ENCODE results near the gene ABCA12.

Gene ABCA12

DNA sequence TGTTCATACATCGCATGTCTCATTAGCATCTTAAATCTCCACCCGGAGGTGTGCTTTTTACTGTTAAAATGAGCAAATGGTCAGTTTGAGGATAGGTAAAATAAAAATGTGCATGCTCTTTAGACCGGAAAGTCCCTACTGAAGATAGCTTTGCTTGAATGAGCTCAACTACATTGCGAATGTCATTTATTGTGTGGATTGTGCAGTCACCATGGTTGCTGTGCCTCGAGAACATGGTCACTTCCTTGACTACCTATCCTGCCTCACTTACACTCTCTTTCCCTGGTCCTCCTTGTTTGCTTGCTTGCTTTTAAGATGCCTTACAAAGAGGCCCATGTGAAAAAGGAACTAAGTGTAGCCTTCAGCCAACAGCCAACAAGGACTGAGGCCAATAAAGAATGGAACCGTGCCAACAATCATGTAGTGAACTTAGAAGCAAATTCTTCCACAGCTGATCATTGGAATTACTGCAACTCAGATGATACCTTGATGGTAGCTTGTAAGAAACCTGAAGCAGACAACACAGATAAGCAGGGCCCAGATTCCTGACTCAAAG lies 256.7 kb downstream of the ABCA12 start:
- H3K27ac ChIP-seq, result no peak overlapping the region

More for the DNA sequence above, 256.7 kb downstream of the ABCA12 start:
- no peak for TF ChIP-seq CTCF (conservative IDR thresholded peaks at IDR 0.05)
- TF ChIP-seq ZFX (IDR thresholded peaks at IDR 0.05), result no peak

Measured in C4-2B (cell line).